Colon (tissue), 2 donors: Measurements from ENCODE around the gene PEX6.

Experiments
- FAIRE-seq: peaks from 2 replicates; lab custom pipeline; 2012; peaks lifted over from hg19 to GRCh38; lab: Jason Lieb, UNC
- donor health status: control.
- donor health status: control.

PEX6 gene

DNA sequence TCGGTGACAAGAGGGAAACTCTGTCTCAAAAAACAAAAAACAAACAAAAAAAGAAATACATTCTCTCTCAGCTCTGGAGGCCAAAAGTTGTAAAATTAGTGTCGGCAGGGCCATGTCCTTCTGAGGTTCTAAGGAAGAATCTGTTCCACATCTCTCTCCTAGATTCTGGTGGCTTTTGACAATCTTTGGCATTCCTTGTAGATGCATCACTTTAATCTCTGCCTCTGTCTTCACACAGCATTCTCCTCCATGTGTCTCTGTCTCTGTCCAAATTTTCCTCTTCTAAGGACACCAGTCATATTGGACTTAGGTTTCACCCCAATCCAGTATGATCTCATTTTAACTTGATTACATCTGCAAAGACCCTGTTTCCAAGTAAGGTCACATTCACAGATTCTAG is 14.5 kb upstream of the PEX6 start:
- no peak for FAIRE-seq

DNA sequence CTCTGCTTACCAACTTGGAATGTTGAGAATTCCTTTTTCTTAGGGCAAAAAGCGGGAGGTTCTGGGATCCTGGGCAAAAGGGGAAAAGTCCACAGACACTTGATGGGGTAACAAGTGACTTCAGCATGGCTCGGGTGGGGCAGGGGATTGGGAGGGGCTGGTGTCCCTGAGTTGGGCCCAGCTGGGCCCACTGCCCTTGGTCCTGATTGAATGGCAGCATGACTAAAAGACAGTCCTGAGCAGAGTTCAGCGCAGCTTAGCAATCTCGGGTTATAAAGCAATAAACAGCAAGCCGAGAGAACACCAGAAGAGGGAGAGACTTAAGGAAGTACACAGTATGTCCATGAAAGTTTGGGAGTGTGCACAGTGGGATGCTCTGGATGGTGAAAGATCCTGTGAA is 10.9 kb upstream of the PEX6 start:
- FAIRE-seq, result no peak

GRCh38 chr6:42988486-42989020 is 9.6 kb upstream of the PEX6 start:
- FAIRE-seq, result no peak

- FAIRE-seq, result no peak
Measured at GRCh38 chr6:42987533-42988451, 8.8 kb upstream of the PEX6 start.

- FAIRE-seq, result no peak
Measured at GRCh38 chr6:42984924-42985475, 6.0 kb upstream of the PEX6 start.

DNA sequence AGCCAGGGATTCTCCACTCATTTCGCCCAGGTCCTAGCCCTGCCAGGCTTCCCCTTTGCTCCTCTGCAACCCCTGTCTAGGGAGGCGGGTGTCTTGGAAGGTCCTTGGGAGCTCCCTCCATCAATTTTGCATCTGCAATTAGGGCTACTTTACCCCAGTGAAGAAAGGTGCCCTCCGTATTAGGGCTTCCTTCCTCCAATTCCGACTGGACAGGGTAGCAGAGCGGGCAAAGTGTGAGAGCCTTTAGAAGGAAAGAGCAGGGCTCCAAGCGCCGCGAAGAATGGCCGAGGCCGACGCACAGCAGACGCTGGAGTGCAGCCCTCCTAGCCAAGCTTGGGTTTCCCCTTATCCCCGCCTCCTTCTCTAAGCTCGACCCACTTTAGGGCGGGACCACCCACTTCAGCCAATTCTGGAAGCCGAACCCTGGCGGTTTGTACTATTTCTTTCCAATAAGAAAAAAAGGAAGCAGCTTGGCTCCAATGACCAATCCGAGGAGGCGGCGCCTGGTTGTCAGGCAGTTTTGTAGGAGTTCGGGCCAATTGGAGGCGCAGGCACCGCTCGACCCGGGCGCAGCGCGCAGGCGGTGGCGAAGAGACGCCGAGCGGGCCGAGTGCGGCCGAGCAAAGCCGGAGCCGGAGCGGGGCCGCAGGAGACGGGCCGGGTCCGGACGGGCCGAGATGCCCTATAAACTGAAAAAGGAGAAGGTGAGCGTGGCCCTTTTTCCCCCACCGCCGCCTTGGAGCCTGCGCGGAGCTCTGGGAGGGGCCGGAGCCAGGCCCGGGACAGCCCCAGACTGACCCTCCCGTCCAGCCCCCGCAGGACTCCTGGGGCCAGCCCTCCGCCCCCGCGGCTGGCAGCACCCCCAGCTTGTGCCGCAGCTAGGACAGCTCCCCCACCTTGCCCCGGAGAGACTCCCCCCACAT is 5.3 kb upstream of the PEX6 start, which contains the start of gene PPP2R5D:
Gene PPP2R5D, plus strand, starts transcription at position 570 of the 923 bp plus-strand sequence. Its CDS starts 108 bp downstream, at position 678.
- no peak for FAIRE-seq

- no peak for FAIRE-seq
Measured at GRCh38 chr6:42981836-42982235, 2.9 kb upstream of the PEX6 start.

- FAIRE-seq, result no peak
Measured at GRCh38 chr6:42979523-42980177, 669 bp upstream of the PEX6 start.

GRCh38 chr6:42978487-42978838 is 518 bp downstream of the PEX6 start:
- no peak for FAIRE-seq

DNA sequence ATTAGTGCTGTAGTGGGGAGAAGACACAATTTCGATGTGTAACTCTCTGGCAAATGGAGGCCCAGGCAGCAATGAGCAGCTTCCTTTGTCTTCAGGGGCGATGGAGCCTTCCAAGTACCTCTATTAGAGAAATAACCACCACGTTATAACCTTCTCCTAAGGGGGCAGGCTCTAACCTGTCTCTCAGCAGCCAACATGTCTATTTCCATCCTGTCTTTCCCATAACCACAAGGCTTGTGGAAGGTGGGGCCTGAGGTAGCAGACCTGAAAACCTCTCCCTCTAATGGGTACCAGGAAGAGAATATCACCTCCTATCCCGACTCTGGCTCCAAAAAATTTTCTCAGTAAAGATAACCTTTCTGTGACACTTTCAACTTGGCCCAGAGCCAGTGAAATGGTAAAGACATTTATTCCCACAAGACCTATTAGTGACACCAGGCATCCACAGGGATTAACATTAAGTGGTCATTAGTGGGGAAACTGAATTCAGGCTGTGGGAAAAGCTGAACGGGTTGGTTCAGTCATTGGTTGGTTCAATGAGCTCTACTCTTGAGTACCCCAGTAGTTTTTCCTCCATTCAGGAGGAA is 4.0 kb downstream of the PEX6 start:
- FAIRE-seq, result no peak

DNA sequence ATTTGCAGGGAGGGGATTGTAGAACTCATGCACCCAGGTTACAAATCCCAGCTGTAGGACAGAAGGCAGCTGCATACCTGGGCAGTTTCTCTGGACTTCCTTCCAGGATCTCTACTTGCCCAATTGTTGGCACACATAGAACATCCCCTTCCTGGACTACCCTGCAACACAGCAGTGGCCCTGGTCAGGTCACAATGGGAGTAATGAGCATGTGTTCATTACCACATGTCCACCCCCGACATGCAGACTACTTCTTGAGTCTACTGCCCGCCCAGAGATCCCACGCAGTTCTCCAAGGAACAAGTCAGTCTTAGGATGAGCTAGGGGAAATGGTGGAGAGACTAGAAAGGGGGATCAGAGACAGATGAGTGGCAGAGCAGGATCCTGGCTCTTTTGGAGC is 5.1 kb downstream of the PEX6 start:
- no peak for FAIRE-seq

GRCh38 chr6:42971746-42972327 is 7.1 kb downstream of the PEX6 start:
- no peak for FAIRE-seq

DNA sequence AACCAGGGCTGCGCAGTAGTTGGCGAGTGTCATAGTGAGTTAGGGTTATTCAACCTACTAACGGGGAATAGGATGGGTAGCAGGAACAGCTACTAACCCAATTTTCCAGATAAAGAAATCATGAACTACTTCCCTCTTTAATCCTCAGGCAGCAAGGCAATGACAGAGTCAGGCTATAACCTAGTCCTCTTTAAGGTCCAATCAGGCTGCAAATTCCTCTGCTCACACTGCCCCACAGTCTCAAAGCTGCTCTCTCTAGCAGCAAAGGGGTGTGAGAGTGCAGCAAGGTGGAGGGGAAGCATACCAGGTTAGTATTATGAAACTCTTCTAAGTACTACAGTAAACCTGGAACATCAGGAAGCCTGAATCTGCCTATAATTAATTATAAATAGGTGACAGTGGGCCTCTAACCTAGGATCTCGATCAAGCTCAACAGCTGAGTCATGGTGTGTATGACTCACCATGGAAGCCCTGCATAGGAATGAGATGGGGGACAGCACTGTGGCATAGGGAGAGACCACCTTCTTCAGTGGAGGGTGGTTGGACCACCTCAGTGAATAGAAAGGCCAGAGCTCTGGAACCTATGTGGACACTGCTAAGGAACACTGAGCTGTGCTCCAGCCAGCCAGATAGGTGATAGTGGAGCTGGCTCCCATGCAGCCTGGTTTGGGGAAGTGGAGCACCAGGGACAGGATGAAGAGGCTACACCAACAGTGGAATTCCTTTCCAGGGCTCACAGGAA is 7.9 kb downstream of the PEX6 start:
- no peak for FAIRE-seq

DNA sequence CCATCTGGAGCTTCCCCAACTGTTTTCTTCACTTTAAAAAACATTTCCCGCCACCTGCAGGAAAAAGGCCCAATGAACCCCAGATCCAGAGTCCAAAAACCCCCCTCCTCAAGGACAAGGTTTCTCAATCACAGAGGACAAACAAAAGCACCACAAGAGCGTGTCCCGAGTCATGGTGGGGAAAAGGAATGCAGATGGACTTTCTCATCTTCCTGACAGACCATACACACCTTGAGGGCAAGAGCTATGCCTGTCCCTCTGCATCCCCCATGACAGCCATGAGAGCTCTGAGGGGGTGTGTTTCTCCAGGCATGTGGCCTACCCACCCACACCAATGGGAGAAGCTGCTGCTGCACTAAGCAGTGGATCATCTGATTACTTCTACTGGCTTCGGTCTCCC is 9.0 kb downstream of the PEX6 start:
- no peak for FAIRE-seq

DNA sequence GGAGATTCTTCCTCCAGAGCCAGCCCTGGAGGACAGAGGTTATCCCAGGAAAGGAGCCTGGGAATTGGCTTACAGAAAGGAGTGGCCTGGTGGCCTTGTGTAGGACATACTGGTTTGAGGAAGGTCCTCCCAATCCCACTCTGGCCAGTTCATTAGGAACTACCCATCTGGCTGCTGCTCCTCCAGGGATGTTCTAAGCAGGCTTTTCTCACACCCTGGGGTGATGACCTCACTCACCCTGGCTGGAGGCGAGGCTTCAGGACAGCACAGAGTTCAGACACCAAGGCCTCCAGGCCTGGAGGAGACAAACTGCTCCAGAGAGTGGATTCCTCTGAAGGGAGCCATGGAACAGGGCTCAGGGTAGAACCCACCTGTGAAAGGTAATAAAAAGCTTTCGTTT is 9.6 kb downstream of the PEX6 start:
- no peak for FAIRE-seq

DNA sequence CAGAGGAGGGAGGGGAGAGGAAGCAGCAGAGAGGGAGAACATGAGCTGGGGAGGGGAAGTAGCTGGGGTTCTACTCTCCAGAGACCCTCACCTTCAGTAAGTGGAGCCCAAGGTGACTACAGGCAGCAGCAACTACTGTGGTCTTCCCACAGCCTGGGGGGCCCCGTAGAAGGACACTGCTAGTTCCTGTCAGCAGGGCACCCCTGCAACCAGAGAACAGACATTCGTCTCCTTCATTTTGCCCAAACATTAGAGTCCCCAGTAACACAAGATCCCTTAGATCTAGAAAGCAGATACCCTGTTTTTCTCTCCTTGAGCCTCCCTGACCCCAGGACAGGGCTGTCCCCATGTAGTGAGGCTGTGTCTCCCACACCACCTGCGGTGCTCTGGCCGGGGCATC is 10.2 kb downstream of the PEX6 start:
- no peak for FAIRE-seq

- FAIRE-seq, result no peak
Measured at GRCh38 chr6:42968126-42968701, 10.8 kb downstream of the PEX6 start.

GRCh38 chr6:42967228-42967627 is 11.8 kb downstream of the PEX6 start:
- FAIRE-seq, result no peak

DNA sequence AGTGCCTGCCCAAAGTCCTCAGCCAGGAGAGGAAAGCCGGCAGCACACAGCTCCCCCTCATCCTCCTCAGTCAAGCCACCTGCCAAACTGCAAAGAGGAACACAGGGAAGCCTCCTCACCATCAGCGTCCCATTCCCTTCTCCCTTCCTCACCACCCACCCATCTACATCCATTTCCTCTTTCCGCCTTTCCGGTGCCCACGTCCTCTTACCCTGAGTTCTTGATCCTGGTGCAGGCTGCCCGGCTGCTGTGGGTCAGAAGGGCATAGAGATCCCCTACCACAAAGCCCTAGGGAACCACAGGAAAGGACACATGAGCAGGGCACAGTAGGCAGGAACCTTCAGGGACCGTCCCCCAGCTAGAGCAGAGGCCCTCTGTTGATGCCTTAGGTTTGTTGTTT is 12.4 kb downstream of the PEX6 start:
- no peak for FAIRE-seq
